Stimulated activated CD4-positive, alpha-beta T cell treated with anti-CD3 and anti-CD28 coated beads, Interleukin-12 subunit alpha, Interleukin-12 subunit beta, amount 100 ng/mL, for 48 hours (primary cell): ENCODE results near the gene GCFC2.

ENCODE experiments used
- DNase-seq, 3 donors: peaks; one replicate each; pipeline ENCODE4 v3.0.0-alpha.2; 2020; ENCODE audit warnings: low read depth in 2 of 3, low spot score in 1 of 3

Gene GCFC2

DNA sequence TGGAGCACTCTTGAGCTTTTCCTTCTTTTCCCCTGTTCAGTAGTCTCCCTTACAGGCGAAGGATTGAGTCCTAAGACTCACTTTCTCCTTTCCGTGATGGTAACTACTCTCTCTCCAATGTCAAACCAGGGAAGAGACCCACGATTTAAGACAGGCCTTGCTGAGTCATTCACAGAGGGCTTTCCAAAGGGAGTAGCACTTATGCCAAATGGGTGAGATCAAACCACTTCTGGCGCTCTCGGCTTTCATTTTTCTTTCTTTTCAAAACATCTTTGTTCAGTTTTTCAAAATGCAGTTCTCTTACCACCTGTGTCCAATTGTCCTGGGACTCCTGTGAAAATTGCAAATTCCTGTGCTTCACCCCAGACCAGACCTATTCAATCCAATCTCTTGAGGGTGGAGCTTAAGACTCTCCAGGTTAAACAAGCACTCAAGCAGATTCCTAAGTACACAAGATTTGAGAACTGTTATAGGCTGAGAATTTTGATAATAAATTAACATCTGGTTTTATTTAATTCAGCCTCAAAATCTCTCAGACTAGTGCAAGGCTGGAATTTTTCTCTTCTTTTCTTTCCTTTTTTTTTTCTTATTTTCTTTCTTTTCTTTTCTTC, 78.5 kb downstream of the GCFC2 start:
- no peak for DNase-seq

DNA sequence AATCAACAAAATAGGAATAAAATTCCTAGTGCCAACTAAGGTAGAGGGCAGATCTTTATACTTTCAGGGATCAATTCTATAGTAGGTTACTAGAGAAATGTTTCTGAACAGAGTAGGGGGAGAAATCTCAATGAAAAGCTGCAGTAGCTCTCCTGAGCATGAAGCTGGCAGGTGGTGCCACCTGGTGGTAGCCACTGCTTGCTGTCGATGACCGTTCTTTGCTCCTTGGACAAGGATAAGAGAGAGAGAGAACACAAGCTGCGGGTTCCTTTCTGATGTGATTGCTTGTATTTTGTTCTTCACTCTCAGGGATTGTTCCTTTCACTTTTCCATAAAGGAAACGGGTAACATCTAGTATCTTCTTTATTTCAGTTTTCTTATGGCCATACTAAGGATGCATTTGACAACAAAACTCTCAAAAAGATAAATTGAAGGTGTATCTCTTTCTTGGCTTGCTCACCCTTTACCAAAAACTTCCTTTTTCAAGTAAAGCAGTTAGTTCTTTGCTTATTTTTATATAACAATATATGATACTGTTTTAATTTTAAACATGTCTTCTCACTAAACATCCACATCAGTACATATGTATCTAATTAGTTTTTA, 82.7 kb downstream of the GCFC2 start:
- DNase-seq: peak; percentile 46 to 52 (median 49)

DNA sequence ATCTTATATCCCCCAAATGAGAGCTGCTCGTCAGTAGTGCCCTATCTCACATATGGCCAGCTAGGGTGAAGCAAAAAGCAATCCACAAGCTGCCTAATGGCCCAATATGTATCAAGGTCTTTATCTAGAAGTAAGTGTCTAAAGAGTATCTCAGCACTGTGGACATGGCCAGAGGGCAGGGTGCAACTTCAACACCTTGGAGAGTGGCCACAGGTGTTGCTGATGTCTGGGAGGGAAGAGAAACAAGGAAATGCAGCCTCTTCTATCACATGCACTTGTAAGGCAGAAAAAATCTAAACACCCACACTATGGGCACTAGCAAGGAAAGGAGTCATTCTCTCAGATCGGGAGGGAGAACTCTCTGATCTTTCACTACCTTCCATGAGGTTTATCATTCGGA, 87.8 kb downstream of the GCFC2 start:
- no peak for DNase-seq

DNA sequence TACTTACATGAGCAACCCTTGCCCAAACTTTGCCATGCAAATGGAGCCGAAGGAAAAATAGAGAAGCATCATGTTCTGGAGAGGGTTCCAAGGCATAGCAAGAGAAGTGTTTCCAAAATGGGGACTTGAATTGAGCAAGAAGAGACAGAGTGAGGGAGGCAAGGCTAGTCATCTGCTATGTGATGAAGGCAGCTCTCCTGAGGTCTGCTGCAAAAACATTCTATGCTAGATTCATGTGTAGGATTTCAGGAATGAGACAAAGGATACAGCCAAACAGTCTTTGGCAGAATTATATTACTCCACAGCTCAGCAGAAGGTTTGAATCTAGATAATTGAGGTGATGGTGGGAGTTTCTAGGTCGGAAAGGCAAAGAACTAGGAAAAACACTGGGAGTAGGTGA, 88.2 kb downstream of the GCFC2 start:
- DNase-seq: no peak

DNA sequence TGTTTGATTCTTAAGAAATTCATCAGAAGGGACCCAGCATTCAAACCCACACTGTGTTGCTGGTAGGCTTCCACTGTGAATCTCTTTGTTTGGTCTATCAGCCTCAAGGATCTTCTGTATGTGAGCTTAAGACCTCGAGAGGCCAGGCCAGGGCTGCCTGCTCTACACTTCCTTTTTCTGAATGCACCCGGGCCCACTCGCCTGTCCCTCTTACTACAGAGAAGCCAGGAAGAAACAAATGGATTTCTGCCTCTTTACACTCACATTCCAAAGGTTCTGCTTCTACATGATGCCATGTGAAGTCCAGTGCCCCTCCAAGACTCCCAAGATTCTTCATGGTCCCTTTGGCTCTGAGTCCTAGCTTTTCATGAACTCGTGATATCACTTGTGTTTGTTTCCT, 89.5 kb downstream of the GCFC2 start:
- no peak for DNase-seq

DNA sequence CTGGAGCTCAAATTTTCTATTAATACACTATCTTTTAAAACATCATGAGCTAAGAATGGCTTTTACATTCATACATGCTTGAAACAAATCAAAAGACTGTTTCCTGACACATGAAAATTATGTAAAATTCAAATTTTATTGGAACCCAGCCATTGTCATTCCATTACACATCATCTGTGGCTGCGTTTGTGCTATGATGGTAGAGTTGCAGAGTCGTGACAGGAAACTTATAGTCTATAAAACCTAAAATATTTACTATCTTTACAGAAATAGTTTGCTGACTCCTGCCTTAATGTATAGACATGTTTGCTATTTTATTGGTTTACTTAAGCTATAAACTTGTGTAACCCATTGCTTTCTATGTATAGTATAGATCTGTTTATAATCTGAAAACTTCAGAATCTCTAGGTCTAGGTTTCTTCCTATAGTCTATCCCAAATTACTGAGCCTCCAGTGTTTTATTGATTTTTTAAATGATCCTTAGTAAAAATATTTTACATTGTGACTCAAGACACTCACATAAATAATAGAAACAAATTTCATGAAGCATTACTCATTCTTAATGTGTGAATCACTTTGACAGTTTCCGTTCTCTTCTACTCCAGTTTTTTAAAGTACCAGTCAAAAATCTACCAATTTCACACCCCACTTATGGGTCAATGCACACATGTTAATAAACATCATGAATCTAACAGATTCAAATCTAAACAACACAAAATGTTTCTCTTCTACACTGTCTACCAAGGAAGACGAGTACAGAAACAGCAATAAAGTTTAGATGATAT, 90.6 kb downstream of the GCFC2 start:
- no peak for DNase-seq

GRCh38 chr2:75616933-75617332, 93.8 kb downstream of the GCFC2 start:
- DNase-seq: no peak

GRCh38 chr2:75616406-75616805, 94.3 kb downstream of the GCFC2 start:
- no peak for DNase-seq

GRCh38 chr2:75614162-75614651, 96.5 kb downstream of the GCFC2 start:
- DNase-seq: no peak

- DNase-seq: no peak
Observed at GRCh38 chr2:75612862-75613243, 97.9 kb downstream of the GCFC2 start.
